ENCODE data around the gene CIP2A.

Gene CIP2A

DNA sequence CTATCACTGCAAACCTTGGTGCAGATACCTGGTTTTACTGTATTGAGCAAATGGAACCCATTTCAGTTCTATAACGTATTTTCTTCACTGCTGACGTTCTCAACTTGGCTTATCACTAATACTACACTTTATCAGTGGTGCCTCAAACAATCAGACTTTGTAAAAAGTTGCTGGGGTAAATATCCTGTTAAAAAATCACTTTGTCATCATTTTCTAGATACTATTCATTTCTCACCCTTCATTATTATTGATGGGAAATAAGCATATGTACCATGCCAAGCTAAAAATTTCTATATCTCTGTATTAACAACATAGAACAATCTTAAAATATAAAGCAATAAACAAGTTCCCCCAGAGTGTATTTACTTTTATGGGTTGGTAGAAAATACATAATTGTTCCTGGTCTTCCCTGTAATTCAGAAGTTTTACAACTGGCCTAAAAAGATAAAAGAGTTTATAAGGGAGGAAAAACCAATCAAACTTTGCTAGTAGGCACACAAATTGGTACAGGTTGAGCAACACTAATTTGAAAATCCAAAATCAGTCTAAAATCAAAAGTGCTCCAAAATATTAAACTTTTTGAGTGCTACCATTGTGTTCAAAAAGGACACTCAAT lies 33.2 kb downstream of the CIP2A start:
- DNase-seq, result no peak

DNA sequence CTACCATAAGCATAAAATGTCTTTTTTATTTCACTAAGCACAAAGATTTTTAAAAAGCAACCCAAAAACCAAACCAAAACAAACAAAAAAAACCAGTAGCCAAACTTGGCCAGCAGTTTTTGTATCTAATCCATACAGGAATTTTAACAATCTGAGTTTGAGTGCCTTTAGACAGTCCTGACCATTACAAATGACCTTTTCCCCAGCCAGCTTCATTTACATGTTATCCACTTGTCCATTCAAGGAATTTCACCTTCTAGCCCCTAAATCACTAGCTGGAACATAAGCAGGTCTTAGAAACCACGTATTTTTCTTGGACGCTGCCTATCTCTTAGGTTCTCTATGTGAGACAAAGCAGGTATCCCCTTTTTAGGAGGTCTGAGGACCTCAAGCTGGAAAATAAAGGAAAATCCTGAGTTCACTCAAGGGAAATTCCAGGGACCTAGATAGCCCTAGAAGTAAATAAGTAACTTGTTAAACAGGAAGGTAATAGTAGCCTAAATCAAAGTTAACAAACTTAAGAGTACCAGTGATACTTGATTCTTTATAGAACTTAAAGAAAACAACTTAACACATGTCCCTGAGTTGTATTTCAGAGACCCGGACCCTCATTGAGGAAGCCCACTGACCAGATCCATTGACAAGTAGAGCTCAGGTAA lies 34.2 kb downstream of the CIP2A start:
- DNase-seq, result no peak

DNA sequence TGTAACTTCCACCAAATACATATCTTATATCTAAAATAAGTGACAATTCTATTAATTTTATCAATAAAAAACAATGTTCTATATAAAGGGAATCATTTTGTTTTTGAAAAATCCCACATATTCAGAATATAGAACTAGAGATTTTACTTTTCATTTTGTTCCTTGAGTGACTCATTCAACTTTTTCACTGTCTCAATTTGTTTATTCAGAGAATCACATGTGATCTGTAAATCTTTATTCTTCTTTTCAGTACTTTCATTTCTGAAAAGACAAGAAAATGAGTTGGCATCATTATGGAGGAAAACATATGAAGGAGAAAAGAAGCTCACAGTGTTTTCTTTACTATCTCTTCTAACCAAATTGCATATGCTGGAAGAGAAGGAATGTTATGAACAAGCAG lies 35.0 kb downstream of the CIP2A start:
- DNase-seq, result no peak

DNA sequence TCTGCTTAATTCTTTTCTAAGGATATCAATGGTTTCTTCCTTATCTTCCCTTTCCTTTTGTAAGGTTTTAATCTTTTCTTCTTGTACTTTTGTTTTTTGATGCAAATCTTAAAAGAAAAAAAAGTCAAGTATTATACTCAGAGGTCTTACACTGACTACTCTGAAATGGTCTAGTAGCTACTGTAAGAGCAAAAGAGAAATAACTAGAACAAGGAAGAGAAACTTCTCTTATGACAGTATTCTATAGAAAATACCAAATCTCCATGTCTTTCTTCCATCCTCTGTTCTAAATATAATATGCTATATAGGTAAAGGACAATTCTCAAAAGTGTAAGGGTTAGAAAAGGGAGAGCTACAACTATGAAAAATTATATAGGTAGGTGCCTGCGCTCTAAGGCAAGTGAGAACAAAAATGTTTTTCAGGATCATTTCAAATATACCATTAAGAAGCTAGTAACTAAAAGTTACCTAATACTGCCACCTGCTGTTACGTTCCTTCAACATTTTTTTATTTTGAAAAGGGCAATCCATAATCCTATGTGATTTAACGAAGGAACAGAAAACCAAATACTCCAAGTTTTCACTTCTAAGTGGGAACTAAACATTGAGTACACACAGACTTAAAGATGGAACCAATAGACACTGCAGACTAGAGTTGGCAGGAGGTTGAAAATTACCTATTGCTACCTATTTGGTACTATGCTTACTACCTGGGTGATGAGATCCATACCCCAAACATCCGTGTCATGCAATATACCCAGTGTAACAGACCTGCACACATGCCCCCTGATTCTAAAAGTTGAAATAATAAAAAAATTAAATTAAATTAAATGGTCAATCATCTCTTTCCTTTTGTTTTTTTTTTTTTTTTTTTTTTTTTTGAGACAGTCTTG lies 36.7 kb downstream of the CIP2A start:
- no peak for DNase-seq

DNA sequence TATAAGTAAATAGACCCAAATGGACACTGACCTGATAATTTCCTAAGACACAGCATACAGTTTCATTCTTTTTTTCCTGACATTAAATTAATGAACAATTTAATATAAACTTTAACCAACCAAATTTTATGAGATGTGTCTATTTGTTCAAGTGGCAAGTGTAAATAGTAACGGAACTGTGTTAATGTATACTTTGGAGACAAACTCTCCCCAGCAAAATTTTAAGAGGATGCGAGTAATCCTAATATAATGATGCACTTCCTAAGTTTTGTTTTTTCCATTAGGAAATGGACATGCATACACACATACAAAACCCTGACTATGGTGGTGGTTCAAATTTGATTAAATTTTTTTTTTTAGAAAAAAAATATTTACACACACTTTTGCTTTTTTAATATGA lies 40.4 kb downstream of the CIP2A start:
- DNase-seq, result no peak

DNA sequence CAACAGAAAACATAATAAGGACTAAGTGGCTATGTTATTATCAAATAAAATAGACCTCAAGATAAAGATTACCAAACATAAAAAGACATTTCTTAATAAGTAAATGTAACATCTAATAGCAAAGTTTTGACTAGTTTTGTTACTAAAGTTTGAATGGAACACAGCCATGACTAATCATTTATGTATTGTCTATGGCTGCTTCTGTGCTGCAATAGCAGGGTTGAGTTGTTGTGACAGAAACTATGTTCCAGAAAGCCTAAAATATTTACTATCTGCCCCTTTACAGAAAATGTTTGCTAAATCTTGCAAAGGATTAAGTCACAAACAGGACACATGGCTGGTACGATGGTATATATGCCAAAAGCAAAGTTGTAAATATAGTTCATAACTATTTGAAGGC lies 40.9 kb downstream of the CIP2A start:
- DNase-seq, result no peak

DNA sequence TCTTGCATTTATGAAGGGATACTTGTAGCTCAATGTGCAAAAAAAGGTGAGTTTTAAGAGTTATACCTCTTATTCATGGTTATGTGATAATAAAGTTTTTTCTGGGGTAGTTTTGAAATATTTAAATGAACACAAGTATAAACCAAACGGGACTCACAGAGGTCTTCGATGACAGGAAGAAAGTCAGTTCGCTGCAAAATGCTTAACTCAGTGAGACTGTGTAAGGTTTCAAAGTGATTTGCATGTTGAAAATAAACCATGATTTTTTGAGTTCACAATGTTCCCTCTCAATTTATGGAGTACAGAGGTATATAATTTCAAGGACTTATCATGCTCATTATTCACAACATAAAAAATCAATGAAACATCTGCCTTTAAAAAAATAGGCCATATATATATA lies 42.5 kb downstream of the CIP2A start:
- no peak for DNase-seq

DNA sequence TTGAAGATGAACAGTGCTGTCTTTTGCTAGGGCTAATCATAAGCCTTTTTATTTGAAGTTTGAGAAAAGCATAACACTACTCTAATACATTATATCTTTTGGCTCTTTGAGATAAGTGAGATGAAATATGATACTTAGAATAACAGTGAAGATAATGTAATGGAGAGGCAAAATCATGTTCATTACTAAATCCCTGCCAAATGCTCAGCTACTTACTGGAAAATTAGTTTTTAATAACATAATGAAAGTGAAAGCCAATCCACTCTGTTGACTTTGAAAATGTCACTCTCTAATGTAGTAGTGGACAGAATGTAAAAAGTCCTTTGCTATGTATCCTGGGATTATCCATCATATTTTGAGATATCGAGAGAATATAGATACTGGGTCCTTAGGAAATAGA lies 43.0 kb downstream of the CIP2A start:
- DNase-seq, result no peak

DNA sequence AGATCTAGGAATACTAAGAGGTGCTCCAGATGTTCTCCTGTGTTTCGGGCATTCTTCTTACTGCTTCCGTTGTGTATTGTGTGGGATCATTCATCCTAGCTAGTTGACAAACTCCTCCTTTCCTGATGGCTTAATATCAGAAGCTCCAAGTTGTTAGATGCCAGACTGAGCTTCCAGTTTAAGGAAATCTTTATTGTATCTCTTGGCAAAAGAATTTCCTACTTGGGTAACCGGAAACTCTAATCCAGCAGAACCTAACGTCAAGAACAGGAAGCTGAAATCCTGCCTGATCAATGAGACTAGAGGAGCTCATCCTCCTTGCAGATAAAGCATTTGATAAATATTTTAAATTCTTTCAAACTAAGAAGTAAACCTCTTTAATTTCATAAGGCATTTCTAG lies 51.2 kb downstream of the CIP2A start:
- DNase-seq, result no peak

DNA sequence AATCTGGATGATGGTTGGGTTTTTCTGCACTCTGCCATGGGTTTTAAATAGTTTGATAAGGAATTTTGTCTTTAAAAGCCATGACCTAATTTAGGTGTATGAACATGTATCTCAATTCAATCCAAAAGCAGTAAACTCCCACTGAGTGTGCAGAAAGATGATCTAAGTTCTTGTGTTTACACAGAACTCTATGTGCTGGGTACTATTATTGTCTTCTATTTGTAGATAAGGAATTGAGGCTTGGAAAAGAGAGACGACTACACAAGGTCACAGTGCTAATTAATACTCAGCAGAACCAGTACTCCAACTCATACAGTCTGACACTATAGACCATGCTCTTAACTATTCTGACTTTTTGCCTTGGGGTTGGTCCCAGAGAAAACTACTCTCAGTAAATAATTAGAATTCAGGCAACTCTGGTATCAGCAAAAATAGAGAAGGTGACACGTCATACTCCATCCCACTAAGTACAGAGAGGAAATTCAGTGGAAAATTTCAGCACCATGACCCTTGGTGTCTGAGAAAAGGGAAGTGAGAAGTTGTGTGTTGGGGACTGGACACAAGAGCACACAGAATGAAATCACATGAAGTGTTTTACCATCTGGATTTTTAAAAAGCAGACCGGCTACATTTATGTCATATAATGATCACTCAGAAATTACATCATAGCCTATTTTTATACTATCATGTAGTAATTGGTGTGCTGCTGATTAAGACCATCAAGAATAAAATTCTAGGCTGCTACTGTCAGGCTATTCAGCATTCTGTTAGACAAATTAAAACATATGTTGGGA lies 60.6 kb downstream of the CIP2A start:
- no peak for DNase-seq

DNA sequence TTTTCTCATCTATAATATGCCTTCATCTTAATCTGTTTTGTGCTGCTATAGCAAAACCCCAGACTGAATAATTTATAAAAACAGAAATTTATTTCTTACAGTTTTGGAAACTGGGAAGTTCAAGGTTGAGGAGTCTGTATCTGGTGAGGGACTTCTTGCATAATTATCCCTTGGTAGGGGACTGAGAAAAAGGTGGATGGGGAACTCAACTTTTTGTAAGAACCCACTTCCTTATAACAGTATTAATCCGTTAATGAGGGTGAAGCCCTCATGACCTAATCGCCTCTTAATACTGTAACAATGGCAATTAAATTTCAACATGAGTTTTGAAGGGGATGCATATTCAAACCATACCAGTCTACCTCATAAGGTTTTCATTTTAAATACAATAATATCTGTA lies 61.4 kb downstream of the CIP2A start:
- no peak for DNase-seq

DNA sequence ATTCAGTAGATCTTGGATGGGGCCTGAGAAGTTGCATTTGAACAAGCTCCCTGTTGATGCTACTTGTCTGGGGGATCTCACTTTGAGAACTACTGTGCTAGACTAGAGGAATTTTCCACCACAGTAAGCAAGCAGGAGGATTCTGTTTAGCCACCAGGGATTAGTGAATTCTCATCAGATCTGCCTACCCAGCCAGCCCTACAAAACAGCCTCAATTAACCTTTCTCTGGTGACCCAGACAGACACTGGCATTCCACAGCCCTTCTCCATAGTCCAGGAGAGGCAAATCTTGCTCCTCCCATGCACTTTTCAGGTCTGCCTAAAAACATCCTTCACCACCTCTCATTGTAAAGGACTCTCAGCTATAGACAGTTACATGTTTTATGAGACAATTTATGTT lies 62.1 kb downstream of the CIP2A start:
- DNase-seq, result no peak

DNA sequence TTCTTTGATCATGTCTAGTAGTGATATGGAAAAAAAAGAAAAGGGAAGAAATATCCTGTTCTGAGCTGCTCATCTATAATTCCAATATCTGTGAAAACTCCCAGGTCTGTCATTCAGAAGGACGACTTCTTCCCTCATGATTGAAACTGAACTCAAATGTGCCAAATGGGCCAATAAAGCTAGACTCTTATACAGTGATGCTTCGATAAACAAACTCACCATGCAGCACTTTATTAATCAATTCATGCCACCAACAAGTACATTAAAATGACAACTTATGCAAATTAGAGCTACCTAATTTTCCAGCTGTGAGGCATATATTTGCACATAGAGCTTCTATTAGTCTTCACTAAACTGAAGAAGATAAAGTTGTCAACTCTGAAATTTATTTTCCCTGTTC lies 63.3 kb downstream of the CIP2A start:
- no peak for DNase-seq

DNA sequence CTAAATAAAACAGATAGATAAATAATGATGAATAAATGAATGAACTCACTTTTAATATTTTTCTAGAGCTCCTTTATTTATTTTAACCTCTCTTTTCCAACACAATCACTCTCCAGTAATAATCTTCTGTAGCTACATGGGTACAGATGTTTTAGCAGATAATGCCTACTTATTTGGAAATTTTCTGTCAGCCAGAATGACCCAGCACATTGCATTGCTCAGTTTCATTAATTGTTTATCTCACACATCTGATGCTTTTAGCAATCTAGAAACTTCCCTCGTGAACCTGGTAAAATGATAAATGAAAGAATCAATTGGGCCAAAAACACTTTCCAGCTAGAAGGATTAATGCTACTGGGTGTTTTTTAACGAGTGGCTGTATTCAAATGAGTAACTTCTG lies 64.0 kb downstream of the CIP2A start:
- no peak for DNase-seq

DNA sequence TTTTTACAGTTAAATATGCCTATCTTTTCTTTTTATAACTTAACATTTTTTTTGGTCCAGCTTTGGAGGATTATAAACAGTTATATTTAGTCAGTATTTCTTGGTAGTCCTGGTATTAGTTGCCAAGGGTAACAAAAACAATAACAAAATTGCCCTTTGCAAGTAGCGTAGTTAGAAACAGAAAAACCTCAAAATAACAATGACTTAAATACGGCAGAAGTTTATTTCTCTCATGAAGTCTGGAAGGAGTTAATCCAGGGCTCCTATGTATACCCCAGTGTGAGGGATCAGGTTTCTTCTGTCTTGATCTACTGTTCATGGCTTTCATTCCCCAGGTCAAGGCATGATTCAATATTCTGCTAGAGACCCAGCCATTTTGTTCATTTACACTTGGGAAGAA lies 64.7 kb downstream of the CIP2A start:
- DNase-seq, result no peak

DNA sequence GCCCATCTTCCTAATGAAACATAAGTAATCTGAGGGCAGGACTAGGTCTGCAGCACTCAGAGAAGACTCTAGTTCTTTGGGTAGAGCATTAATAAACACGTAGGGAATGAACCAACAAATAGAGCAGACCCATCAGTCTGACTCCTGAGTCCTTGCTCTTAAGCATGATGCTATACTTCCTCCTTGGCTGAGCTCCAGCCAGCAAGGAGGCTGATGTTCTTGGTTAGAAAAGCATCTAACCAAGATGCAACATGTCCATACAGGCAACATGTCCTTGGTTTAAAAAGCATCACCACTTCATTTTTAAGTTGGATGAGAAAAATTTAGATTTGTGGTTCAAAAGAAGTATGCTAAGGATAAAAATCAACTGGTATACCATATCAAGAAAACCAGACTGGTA lies 70.3 kb downstream of the CIP2A start:
- no peak for DNase-seq

DNA sequence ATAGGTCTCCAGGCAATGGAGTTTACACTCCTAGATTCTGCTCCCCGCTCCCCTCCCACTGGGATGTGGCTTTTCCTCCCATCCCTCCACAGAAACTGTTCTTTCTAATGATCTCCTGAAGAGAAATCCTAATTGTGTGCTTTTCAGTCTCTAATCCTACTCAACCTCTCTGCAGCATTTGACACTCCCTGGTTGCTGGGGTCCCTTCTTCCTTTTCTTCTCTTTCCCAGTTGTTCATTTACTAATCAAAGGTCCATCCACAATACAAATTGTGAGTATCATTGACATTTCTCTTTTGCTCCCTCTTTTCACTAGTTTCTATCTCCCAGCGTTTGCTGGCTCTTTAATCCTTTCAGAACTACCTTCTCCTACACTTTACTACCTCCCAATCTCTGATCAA lies 72.4 kb downstream of the CIP2A start:
- DNase-seq, result no peak

DNA sequence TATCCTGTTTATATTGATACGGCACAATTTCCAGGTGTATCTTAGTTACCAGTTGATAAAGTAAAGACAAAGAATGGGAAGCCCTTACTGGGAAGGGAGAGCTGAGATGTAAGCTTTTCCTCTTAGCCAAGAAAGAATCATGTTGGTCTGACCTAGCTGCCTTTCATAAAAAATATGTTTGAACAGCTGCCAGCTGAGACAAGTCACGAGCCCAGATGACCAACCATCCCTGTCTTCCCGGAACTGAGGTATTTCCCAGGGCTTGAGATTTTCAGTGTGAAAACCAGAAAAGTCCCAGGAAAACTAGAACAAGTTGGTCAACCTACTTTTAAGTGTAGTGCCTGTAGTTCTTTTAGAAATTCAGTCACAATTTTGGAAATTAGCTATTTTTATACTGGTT lies 75.3 kb downstream of the CIP2A start:
- no peak for DNase-seq

DNA sequence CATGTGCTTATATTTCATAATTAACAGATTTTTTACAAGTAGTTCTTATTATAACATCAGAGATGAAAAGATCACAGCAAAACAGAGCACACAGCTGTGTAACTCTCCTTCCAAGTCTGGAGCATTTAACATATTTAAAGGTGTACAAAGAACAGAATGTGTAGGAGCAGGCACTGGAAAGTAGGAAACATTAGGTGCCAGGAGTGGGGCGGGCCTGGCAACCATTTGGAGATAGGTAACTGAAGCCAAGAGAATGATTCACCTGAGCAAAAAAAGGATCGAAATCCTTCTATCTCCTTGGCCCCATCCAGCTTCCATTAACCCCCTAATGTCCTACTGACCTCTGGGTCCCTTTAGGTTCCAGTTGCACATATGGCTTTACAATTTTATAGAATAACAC lies 76.6 kb downstream of the CIP2A start:
- DNase-seq, result no peak

DNA sequence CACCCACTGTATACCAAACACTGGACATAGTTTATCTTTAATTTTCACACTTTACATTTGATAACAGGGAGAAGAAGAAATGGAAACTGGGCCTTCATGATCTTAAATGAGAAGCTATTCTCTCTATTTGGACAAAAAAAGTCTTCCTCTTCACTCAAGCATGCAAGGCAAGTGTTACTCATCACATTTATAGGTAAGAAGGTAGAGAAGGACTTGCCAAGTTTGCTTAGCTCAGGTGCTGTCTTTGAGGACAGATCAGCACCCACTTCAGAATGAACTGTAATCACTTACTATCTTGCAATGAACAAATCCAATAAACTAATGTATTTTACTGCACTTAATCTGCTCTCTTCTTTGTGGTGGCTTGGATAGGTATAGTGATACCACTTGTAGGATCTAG lies 77.7 kb downstream of the CIP2A start:
- no peak for DNase-seq

DNA sequence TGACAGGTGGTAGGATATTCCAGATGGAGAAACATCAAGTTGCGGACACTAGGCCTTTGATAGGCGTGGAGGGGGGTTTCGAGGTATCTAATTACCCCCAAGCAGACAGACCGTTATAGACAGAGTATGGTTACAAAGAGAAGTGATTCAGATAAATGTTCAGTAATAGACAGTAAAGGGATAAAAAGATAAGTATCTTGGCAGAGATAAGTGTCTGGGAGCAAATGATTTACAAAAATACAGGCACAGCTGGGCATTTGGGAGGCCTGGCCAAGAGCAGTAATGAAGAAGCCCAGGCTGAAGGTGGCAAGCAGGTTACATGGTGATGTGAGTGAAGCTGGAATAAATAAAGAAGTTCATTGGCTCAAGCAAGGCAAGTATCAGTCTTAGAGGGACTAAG lies 78.2 kb downstream of the CIP2A start:
- DNase-seq, result no peak

DNA sequence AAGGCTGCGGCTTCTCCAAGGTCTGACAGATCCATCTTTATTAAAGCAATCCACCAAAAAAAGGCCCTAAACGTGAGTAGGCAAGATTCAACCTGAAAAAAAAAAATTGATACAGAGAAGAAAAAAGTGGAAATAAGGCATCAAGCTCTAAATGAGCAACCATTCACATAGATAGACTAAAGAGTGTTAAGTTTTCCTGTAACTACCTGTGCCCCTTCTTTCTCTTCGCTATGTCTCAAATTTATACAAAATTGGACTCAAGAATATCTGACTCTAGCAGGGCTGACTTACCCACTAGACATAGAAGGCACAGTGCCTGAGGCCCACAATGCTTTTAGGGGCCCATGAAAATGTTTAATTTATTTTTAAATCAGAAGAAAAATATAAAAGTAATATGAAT lies 78.7 kb downstream of the CIP2A start, which contains the start of gene MYH15:
TSS of gene MYH15 (minus strand) at position 101 of the 400 bp plus-strand sequence. CDS start at position 35, 66 bp downstream.
- no peak for DNase-seq

DNA sequence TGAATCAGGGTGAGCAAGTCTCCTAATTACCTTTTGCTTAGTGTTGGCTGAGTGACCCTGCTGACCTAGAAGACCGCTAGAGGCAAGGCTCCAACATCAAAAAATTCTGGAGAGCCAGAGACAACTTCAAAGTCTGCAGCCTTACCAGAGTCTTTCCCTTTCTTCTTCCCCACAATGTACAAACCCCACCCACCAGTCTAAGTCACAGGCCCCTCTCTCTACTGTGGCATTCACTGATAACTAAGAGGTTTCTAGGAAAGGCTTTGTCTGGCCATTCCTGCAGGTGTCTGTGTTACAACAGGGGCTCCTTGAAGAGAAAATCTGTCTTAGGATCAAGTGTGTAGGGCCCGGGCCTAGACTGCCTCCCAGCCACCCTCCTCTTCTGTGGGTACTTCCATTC lies 79.4 kb downstream of the CIP2A start:
- DNase-seq, result no peak

Data from activated CD4-positive, alpha-beta T cell treated with anti-CD3 and anti-CD28 coated beads, Interleukin-2, amount 50 U/mL, for 1 hour (primary cell).